HEK293 (cell line): Measurements from ENCODE around the gene TBX3.
A peak's percentile ranks its signal among the peaks of the same experiment; 100 is the strongest.

Source experiments
- BCL11A ChIP-seq: fragments of 450-650 bp; formaldehyde crosslinking; IDR thresholded peaks from 2 replicates; pipeline ENCODE4 v1.5.1; 2016; ENCODE audit warnings: low read depth, missing biosample characterization, missing genetic modification characterization
- GLI2 ChIP-seq: fragments of 450-650 bp; formaldehyde crosslinking; IDR thresholded peaks from 2 replicates; pipeline ENCODE4; 2017; ENCODE audit warnings: missing biosample characterization, missing genetic modification characterization, low read depth, borderline replicate concordance
- GLIS2 ChIP-seq: fragments of 450-650 bp; formaldehyde crosslinking; IDR thresholded peaks from 2 replicates; pipeline ENCODE4 v1.5.1; 2016; ENCODE audit warnings: missing biosample characterization, missing genetic modification characterization
- HOXC10 ChIP-seq: sonication (generic); formaldehyde crosslinking; IDR thresholded peaks from 2 replicates; pipeline ENCODE4 v1.8.1; 2023; ENCODE audit warnings: mild to moderate bottlenecking, missing genetic modification reagents
- SCRT1 ChIP-seq: fragments of 450-650 bp; formaldehyde crosslinking; IDR thresholded peaks from 2 replicates; pipeline ENCODE4 v1.5.1; 2016; ENCODE audit warnings: missing biosample characterization, missing genetic modification characterization, borderline replicate concordance
- ZBTB21 ChIP-seq: fragments of 450-650 bp; formaldehyde crosslinking; IDR thresholded peaks from 2 replicates; pipeline ENCODE4 v1.5.1; 2017; ENCODE audit warnings: missing biosample characterization, missing genetic modification characterization
- ZFP37 ChIP-seq: fragments of 450-650 bp; formaldehyde crosslinking; IDR thresholded peaks from 2 replicates; pipeline ENCODE4 v1.5.1; 2016; ENCODE audit warnings: missing biosample characterization, missing genetic modification characterization
- ZIC2 ChIP-seq: fragments of 450-650 bp; formaldehyde crosslinking; IDR thresholded peaks from 2 replicates; pipeline ENCODE4 v1.5.1; 2016; ENCODE audit warnings: missing biosample characterization, missing genetic modification characterization
- ZNF2 ChIP-seq: fragments of 450-650 bp; formaldehyde crosslinking; IDR thresholded peaks from 2 replicates; pipeline ENCODE4 v1.5.1; 2016; ENCODE audit warnings: missing biosample characterization, missing genetic modification characterization
- ZNF211 ChIP-seq: fragments of 450-650 bp; formaldehyde crosslinking; IDR thresholded peaks from 2 replicates; pipeline ENCODE4 v1.5.1; 2016; ENCODE audit warnings: low read depth, missing biosample characterization, missing genetic modification characterization
- ZNF302 ChIP-seq: fragments of 450-650 bp; formaldehyde crosslinking; IDR thresholded peaks from 2 replicates; pipeline ENCODE4 v1.5.1; 2016; ENCODE audit warnings: missing biosample characterization, missing genetic modification characterization, low read depth
- ZNF510 ChIP-seq: fragments of 450-650 bp; formaldehyde crosslinking; IDR thresholded peaks from 2 replicates; pipeline ENCODE4 v1.5.1; 2018; ENCODE audit warnings: mild to moderate bottlenecking, missing genetic modification characterization, missing biosample characterization; ENCODE audit not compliant: insufficient replicate concordance
- ZNF707 ChIP-seq: fragments of 450-650 bp; formaldehyde crosslinking; IDR thresholded peaks from 2 replicates; pipeline ENCODE4 v1.5.1; 2016; ENCODE audit warnings: missing biosample characterization, missing genetic modification characterization
- ZNF76 ChIP-seq: fragments of 450-650 bp; formaldehyde crosslinking; IDR thresholded peaks from 2 replicates; pipeline ENCODE4; 2016; ENCODE audit warnings: low read depth, missing biosample characterization, missing genetic modification characterization, borderline replicate concordance
- TF ChIP-seq, protein P1 (sequence below): fragments of 450-650 bp; formaldehyde crosslinking; IDR thresholded peaks from 2 replicates; pipeline ENCODE4 v1.5.1; 2017; ENCODE audit warnings: missing biosample characterization, mild to moderate bottlenecking, missing genetic modification characterization, moderate library complexity
- TF ChIP-seq, protein P2 (sequence below): fragments of 450-650 bp; formaldehyde crosslinking; IDR thresholded peaks from 2 replicates; pipeline ENCODE4; 2016; ENCODE audit warnings: missing biosample characterization, missing genetic modification characterization
- TF ChIP-seq, protein P3 (sequence below): fragments of 450-650 bp; formaldehyde crosslinking; IDR thresholded peaks from 2 replicates; pipeline ENCODE4 v1.5.1; 2016; ENCODE audit warnings: missing biosample characterization, missing genetic modification characterization
- TF ChIP-seq, protein P4 (sequence below): fragments of 450-650 bp; formaldehyde crosslinking; optimal IDR thresholded peaks from 2 replicates; pipeline ENCODE3; 2016; ENCODE audit warnings: missing biosample characterization, mild to moderate bottlenecking, missing genetic modification characterization
- TF ChIP-seq, protein P5 (sequence below): sonication (generic); formaldehyde crosslinking; IDR thresholded peaks from 2 replicates; pipeline ENCODE4 v1.8.1; 2022; ENCODE audit warnings: mild to moderate bottlenecking, moderate library complexity, missing genetic modification reagents
- TF ChIP-seq, protein P6 (sequence below): fragments of 450-650 bp; formaldehyde crosslinking; IDR thresholded peaks from 2 replicates; pipeline ENCODE4 v1.5.1; 2016; ENCODE audit warnings: missing biosample characterization, missing genetic modification characterization
- TF ChIP-seq, protein P7 (sequence below): fragments of 450-650 bp; formaldehyde crosslinking; IDR thresholded peaks from 2 replicates; pipeline ENCODE4 v1.5.1; 2016; ENCODE audit warnings: missing biosample characterization, missing genetic modification characterization
- TF ChIP-seq, protein P8 (sequence below): fragments of 450-650 bp; formaldehyde crosslinking; conservative IDR thresholded peaks from 2 replicates; pipeline ENCODE4 v1.5.1; 2016; ENCODE audit warnings: low read depth, missing biosample characterization, missing genetic modification characterization
- TF ChIP-seq, protein P9 (sequence below): fragments of 450-650 bp; formaldehyde crosslinking; IDR thresholded peaks from 2 replicates; pipeline ENCODE4 v1.5.1; 2016; ENCODE audit warnings: missing biosample characterization, missing genetic modification characterization

TBX3 gene

DNA sequence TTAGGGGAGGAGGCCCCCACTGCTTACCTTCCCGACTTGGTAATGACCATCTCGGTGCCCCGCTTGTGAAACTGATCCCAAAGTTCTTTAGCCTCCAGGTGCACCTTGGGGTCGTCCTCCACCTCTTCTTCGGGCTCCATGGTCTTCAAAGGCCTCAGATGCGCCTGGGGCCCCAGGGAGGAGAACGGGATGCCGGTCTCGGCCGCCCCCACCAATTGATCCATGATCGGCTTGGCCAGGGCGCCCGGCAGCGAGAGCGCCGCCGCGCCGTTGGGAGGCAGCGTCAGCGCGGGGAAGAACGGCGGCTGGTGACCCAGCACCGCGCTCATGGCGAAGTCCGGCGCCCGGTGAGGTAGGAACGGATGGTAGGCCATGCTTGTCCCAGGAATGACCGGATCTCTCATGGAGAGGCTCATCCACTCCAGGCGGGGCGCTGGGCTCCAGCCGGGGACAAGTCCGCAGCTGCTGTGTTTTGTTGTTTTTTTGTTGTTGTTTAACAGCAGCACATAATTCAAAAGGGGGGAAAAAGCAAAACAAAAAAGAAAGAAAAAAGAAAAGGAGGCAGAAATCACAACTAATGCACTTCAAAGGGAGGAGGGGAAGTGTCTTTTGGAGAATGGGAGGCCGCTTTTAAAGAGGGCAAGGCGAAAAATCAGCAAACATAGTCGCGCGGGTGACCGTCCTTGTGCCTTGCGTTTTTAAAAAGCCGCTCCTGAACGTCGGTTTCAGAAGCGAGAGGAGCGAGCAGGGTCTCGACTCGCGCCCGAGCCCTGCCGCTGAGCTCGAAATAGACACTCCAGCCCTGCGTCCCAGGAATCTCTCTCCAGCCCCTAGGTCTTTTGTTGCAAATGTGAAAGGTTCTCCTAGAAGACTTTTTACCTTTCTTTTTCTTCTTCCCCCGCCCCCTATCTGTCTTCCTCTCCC, 928 bp downstream of the TBX3 start (continued):
- TF ChIP-seq, protein P1, sequence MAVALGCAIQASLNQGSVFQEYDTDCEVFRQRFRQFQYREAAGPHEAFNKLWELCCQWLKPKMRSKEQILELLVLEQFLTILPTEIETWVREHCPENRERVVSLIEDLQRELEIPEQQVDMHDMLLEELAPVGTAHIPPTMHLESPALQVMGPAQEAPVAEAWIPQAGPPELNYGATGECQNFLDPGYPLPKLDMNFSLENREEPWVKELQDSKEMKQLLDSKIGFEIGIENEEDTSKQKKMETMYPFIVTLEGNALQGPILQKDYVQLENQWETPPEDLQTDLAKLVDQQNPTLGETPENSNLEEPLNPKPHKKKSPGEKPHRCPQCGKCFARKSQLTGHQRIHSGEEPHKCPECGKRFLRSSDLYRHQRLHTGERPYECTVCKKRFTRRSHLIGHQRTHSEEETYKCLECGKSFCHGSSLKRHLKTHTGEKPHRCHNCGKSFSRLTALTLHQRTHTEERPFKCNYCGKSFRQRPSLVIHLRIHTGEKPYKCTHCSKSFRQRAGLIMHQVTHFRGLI (tag by site-specific recombination): 0 out of 2 replicates have a peak, but pooled peaks have one; percentile 15
- TF ChIP-seq, protein P2, sequence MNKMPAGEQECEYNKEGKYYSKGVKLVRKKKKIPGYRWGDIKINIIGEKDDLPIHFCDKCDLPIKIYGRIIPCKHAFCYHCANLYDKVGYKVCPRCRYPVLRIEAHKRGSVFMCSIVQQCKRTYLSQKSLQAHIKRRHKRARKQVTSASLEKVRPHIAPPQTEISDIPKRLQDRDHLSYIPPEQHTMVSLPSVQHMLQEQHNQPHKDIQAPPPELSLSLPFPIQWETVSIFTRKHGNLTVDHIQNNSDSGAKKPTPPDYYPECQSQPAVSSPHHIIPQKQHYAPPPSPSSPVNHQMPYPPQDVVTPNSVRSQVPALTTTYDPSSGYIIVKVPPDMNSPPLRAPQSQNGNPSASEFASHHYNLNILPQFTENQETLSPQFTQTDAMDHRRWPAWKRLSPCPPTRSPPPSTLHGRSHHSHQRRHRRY (tag by site-specific recombination): no peak
- no peak for TF ChIP-seq ZNF707 (tag by site-specific recombination)
- TF ChIP-seq ZIC2 (tag by site-specific recombination): peak; percentile 27; the same call in 1 of the 2 replicates
- TF ChIP-seq ZNF2 (tag by site-specific recombination): 0 out of 2 replicates have a peak, but pooled peaks have one; percentile 26
- TF ChIP-seq ZFP37 (tag by site-specific recombination): 0 out of 2 replicates have a peak, but pooled peaks have one; percentile 30
- TF ChIP-seq, protein P3, sequence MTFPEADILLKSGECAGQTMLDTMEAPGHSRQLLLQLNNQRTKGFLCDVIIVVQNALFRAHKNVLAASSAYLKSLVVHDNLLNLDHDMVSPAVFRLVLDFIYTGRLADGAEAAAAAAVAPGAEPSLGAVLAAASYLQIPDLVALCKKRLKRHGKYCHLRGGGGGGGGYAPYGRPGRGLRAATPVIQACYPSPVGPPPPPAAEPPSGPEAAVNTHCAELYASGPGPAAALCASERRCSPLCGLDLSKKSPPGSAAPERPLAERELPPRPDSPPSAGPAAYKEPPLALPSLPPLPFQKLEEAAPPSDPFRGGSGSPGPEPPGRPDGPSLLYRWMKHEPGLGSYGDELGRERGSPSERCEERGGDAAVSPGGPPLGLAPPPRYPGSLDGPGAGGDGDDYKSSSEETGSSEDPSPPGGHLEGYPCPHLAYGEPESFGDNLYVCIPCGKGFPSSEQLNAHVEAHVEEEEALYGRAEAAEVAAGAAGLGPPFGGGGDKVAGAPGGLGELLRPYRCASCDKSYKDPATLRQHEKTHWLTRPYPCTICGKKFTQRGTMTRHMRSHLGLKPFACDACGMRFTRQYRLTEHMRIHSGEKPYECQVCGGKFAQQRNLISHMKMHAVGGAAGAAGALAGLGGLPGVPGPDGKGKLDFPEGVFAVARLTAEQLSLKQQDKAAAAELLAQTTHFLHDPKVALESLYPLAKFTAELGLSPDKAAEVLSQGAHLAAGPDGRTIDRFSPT (tag by site-specific recombination): no peak
- no peak for TF ChIP-seq HOXC10 (CRISPR knock-in tag)
- TF ChIP-seq, protein P4, sequence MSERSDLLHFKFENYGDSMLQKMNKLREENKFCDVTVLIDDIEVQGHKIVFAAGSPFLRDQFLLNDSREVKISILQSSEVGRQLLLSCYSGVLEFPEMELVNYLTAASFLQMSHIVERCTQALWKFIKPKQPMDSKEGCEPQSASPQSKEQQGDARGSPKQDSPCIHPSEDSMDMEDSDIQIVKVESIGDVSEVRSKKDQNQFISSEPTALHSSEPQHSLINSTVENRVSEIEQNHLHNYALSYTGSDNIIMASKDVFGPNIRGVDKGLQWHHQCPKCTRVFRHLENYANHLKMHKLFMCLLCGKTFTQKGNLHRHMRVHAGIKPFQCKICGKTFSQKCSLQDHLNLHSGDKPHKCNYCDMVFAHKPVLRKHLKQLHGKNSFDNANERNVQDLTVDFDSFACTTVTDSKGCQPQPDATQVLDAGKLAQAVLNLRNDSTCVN (tag by site-specific recombination): peak; percentile 71
- TF ChIP-seq, protein P5, sequence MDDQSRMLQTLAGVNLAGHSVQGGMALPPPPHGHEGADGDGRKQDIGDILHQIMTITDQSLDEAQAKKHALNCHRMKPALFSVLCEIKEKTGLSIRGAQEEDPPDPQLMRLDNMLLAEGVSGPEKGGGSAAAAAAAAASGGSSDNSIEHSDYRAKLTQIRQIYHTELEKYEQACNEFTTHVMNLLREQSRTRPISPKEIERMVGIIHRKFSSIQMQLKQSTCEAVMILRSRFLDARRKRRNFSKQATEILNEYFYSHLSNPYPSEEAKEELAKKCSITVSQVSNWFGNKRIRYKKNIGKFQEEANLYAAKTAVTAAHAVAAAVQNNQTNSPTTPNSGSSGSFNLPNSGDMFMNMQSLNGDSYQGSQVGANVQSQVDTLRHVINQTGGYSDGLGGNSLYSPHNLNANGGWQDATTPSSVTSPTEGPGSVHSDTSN: 0 out of 2 replicates have a peak, but pooled peaks have one; percentile 54
- TF ChIP-seq ZNF510 (tag by site-specific recombination): no peak
- TF ChIP-seq, protein P6, sequence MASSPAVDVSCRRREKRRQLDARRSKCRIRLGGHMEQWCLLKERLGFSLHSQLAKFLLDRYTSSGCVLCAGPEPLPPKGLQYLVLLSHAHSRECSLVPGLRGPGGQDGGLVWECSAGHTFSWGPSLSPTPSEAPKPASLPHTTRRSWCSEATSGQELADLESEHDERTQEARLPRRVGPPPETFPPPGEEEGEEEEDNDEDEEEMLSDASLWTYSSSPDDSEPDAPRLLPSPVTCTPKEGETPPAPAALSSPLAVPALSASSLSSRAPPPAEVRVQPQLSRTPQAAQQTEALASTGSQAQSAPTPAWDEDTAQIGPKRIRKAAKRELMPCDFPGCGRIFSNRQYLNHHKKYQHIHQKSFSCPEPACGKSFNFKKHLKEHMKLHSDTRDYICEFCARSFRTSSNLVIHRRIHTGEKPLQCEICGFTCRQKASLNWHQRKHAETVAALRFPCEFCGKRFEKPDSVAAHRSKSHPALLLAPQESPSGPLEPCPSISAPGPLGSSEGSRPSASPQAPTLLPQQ: no peak
- TF ChIP-seq SCRT1 (tag by site-specific recombination): no peak
- TF ChIP-seq ZNF302: no peak
- TF ChIP-seq GLI2: no peak
- TF ChIP-seq ZNF76: peak; percentile 82
- peak; percentile 34; the same call in 1 of the 2 replicates for TF ChIP-seq GLIS2 (tag by site-specific recombination)
- no peak for TF ChIP-seq ZNF211 (tag by site-specific recombination)
- no peak for TF ChIP-seq BCL11A (tag by site-specific recombination)
- no peak for TF ChIP-seq ZBTB21 (tag by site-specific recombination)
- TF ChIP-seq, protein P7, sequence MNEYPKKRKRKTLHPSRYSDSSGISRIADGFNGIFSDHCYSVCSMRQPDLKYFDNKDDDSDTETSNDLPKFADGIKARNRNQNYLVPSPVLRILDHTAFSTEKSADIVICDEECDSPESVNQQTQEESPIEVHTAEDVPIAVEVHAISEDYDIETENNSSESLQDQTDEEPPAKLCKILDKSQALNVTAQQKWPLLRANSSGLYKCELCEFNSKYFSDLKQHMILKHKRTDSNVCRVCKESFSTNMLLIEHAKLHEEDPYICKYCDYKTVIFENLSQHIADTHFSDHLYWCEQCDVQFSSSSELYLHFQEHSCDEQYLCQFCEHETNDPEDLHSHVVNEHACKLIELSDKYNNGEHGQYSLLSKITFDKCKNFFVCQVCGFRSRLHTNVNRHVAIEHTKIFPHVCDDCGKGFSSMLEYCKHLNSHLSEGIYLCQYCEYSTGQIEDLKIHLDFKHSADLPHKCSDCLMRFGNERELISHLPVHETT (tag by site-specific recombination): no peak
- TF ChIP-seq, protein P8, sequence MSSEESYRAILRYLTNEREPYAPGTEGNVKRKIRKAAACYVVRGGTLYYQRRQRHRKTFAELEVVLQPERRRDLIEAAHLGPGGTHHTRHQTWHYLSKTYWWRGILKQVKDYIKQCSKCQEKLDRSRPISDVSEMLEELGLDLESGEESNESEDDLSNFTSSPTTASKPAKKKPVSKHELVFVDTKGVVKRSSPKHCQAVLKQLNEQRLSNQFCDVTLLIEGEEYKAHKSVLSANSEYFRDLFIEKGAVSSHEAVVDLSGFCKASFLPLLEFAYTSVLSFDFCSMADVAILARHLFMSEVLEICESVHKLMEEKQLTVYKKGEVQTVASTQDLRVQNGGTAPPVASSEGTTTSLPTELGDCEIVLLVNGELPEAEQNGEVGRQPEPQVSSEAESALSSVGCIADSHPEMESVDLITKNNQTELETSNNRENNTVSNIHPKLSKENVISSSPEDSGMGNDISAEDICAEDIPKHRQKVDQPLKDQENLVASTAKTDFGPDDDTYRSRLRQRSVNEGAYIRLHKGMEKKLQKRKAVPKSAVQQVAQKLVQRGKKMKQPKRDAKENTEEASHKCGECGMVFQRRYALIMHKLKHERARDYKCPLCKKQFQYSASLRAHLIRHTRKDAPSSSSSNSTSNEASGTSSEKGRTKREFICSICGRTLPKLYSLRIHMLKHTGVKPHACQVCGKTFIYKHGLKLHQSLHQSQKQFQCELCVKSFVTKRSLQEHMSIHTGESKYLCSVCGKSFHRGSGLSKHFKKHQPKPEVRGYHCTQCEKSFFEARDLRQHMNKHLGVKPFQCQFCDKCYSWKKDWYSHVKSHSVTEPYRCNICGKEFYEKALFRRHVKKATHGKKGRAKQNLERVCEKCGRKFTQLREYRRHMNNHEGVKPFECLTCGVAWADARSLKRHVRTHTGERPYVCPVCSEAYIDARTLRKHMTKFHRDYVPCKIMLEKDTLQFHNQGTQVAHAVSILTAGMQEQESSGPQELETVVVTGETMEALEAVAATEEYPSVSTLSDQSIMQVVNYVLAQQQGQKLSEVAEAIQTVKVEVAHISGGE (tag by site-specific recombination): no peak
- TF ChIP-seq, protein P9, sequence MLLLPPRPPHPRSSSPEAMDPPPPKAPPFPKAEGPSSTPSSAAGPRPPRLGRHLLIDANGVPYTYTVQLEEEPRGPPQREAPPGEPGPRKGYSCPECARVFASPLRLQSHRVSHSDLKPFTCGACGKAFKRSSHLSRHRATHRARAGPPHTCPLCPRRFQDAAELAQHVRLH (tag by site-specific recombination): no peak
